Measurements from ENCODE around the gene GRIA4.
"Not testable (repeated sequence)": the region's sequence is repeated elsewhere in the genome, so short reads cannot be mapped to it uniquely, and the experiment has no call there.

Gene GRIA4

GRCh38 chr11:106001304-106002012, 391.6 kb downstream of the GRIA4 start:
- Histone ChIP-seq H3K4me1 (ENCODE audit: control insufficient read depth, insufficient read depth, low read length) (no peaks in the 10 kb centered on the region), H3K9me3 (ENCODE audit: control insufficient read depth, low read length) (no peaks in the 10 kb centered on the region), H3K4me3 (ENCODE audit: insufficient read depth, low read depth, low read length) (no peak overlapping the region), H3K27me3 (ENCODE audit: control insufficient read depth, insufficient read depth, low read length, poor library complexity, severe bottlenecking) (no peaks in the 10 kb centered on the region), H3K27ac (ENCODE audit: insufficient read depth, low read depth, low read length, poor library complexity, severe bottlenecking) (no peak overlapping the region), H3K36me3 (ENCODE audit: control insufficient read depth, insufficient read depth, low read length) (peaks cover 8% of the 10 kb centered on the region)
- WGBS, 2 experiments = 91 to 99% methylated on average over 4 of the region's 4 CpGs

- not testable (repeated sequence) for H3K4me3 ChIP-seq (ENCODE audit: insufficient read depth, low read depth, low read length); H3K27ac ChIP-seq (ENCODE audit: insufficient read depth, low read depth, low read length, poor library complexity, severe bottlenecking); H3K9me3 ChIP-seq (ENCODE audit: control insufficient read depth, low read length); H3K27me3 ChIP-seq (ENCODE audit: control insufficient read depth, insufficient read depth, low read length, poor library complexity, severe bottlenecking); H3K4me1 ChIP-seq (ENCODE audit: control insufficient read depth, insufficient read depth, low read length)
- 92 to 96% methylated on average over 3 to 4 of the region's 4 CpGs for WGBS, 2 experiments
- peaks cover 17% of the 10 kb centered on the region for H3K36me3 ChIP-seq (ENCODE audit: control insufficient read depth, insufficient read depth, low read length)
Observed at GRCh38 chr11:106003094-106003493, 393.2 kb downstream of the GRIA4 start.

GRCh38 chr11:106011481-106011880, 401.6 kb downstream of the GRIA4 start:
- peaks cover 34% of the 10 kb centered on the region for H3K36me3 ChIP-seq (ENCODE audit: control insufficient read depth, insufficient read depth, low read length)
- no peak overlapping the region for H3K27ac ChIP-seq (ENCODE audit: insufficient read depth, low read depth, low read length, poor library complexity, severe bottlenecking)
- no peak overlapping the region for H3K4me3 ChIP-seq (ENCODE audit: insufficient read depth, low read depth, low read length)
- H3K27me3 ChIP-seq (ENCODE audit: control insufficient read depth, insufficient read depth, low read length, poor library complexity, severe bottlenecking) = no peaks in the 10 kb centered on the region
- H3K9me3 ChIP-seq (ENCODE audit: control insufficient read depth, low read length) = no peaks in the 10 kb centered on the region
- H3K4me1 ChIP-seq (ENCODE audit: control insufficient read depth, insufficient read depth, low read length) = peaks cover 19% of the 10 kb centered on the region
- 88 to 94% methylated on average over 1 to 2 of the region's 2 CpGs for WGBS, 2 experiments

GRCh38 chr11:106012744-106013143, 402.9 kb downstream of the GRIA4 start:
- WGBS, 2 experiments = 91 to 92% methylated on average over 2 to 3 of the region's 3 CpGs
- H3K4me3 ChIP-seq (ENCODE audit: insufficient read depth, low read depth, low read length) = no peak overlapping the region

GRCh38 chr11:106014035-106014434, 404.2 kb downstream of the GRIA4 start:
- no peaks in the 10 kb centered on the region for H3K9me3 ChIP-seq (ENCODE audit: control insufficient read depth, low read length)
- no peak overlapping the region for H3K4me3 ChIP-seq (ENCODE audit: insufficient read depth, low read depth, low read length)
- H3K4me1 ChIP-seq (ENCODE audit: control insufficient read depth, insufficient read depth, low read length) = peaks cover 19% of the 10 kb centered on the region
- no peak overlapping the region for H3K27ac ChIP-seq (ENCODE audit: insufficient read depth, low read depth, low read length, poor library complexity, severe bottlenecking)
- peaks cover 17% of the 10 kb centered on the region for H3K36me3 ChIP-seq (ENCODE audit: control insufficient read depth, insufficient read depth, low read length)
- H3K27me3 ChIP-seq (ENCODE audit: control insufficient read depth, insufficient read depth, low read length, poor library complexity, severe bottlenecking) = no peaks in the 10 kb centered on the region
- WGBS, 2 experiments = 97 to 99% methylated on average over 2 of the region's 2 CpGs

More at GRCh38 chr11:106012744-106013143, 402.9 kb downstream of the GRIA4 start:
- H3K27me3 ChIP-seq (ENCODE audit: control insufficient read depth, insufficient read depth, low read length, poor library complexity, severe bottlenecking) = no peaks in the 10 kb centered on the region
- no peaks in the 10 kb centered on the region for H3K9me3 ChIP-seq (ENCODE audit: control insufficient read depth, low read length)
- peaks cover 25% of the 10 kb centered on the region for H3K36me3 ChIP-seq (ENCODE audit: control insufficient read depth, insufficient read depth, low read length)
- peaks cover 19% of the 10 kb centered on the region for H3K4me1 ChIP-seq (ENCODE audit: control insufficient read depth, insufficient read depth, low read length)
- peak overlapping the region; percentile 1 for H3K27ac ChIP-seq (ENCODE audit: insufficient read depth, low read depth, low read length, poor library complexity, severe bottlenecking)

GRCh38 chr11:106014620-106015019, 404.7 kb downstream of the GRIA4 start:
- no peak overlapping the region for H3K4me3 ChIP-seq (ENCODE audit: insufficient read depth, low read depth, low read length)
- no peaks in the 10 kb centered on the region for H3K9me3 ChIP-seq (ENCODE audit: control insufficient read depth, low read length)
- H3K36me3 ChIP-seq (ENCODE audit: control insufficient read depth, insufficient read depth, low read length) = peaks cover 12% of the 10 kb centered on the region
- H3K27ac ChIP-seq (ENCODE audit: insufficient read depth, low read depth, low read length, poor library complexity, severe bottlenecking) = no peak overlapping the region
- H3K27me3 ChIP-seq (ENCODE audit: control insufficient read depth, insufficient read depth, low read length, poor library complexity, severe bottlenecking) = no peaks in the 10 kb centered on the region
- WGBS, 2 experiments = 93 to 98% methylated on average over 1 to 2 of the region's 2 CpGs
- H3K4me1 ChIP-seq (ENCODE audit: control insufficient read depth, insufficient read depth, low read length) = peaks cover 19% of the 10 kb centered on the region

- H3K4me1 ChIP-seq (ENCODE audit: control insufficient read depth, insufficient read depth, low read length) = peaks cover 19% of the 10 kb centered on the region
- 89% methylated on average over 1 of the region's 2 CpGs; no CpG with 5 or more reads in 1 of the 2 experiments for WGBS, 2 experiments
Observed at GRCh38 chr11:106015066-106015465, 405.2 kb downstream of the GRIA4 start.

GRCh38 chr11:106017093-106017492, 407.2 kb downstream of the GRIA4 start:
- H3K27ac ChIP-seq (ENCODE audit: insufficient read depth, low read depth, low read length, poor library complexity, severe bottlenecking) = no peak overlapping the region
- H3K4me1 ChIP-seq (ENCODE audit: control insufficient read depth, insufficient read depth, low read length) = peaks cover 17% of the 10 kb centered on the region
- no peaks in the 10 kb centered on the region for H3K9me3 ChIP-seq (ENCODE audit: control insufficient read depth, low read length)
- H3K4me3 ChIP-seq (ENCODE audit: insufficient read depth, low read depth, low read length) = no peak overlapping the region
- H3K36me3 ChIP-seq (ENCODE audit: control insufficient read depth, insufficient read depth, low read length) = no peaks in the 10 kb centered on the region
- no peaks in the 10 kb centered on the region for H3K27me3 ChIP-seq (ENCODE audit: control insufficient read depth, insufficient read depth, low read length, poor library complexity, severe bottlenecking)
- 89 to 94% methylated on average over 2 of the region's 2 CpGs for WGBS, 2 experiments

More at GRCh38 chr11:106015066-106015465, 405.2 kb downstream of the GRIA4 start:
- Histone ChIP-seq H3K9me3 (ENCODE audit: control insufficient read depth, low read length) (no peaks in the 10 kb centered on the region), H3K4me3 (ENCODE audit: insufficient read depth, low read depth, low read length) (no peak overlapping the region), H3K27me3 (ENCODE audit: control insufficient read depth, insufficient read depth, low read length, poor library complexity, severe bottlenecking) (no peaks in the 10 kb centered on the region), H3K36me3 (ENCODE audit: control insufficient read depth, insufficient read depth, low read length) (peaks cover 8% of the 10 kb centered on the region), H3K27ac (ENCODE audit: insufficient read depth, low read depth, low read length, poor library complexity, severe bottlenecking) (no peak overlapping the region)

- Histone ChIP-seq H3K4me3 (ENCODE audit: insufficient read depth, low read depth, low read length) (peak overlapping the region; percentile 75), H3K36me3 (ENCODE audit: control insufficient read depth, insufficient read depth, low read length) (no peaks in the 10 kb centered on the region), H3K9me3 (ENCODE audit: control insufficient read depth, low read length) (no peaks in the 10 kb centered on the region), H3K27me3 (ENCODE audit: control insufficient read depth, insufficient read depth, low read length, poor library complexity, severe bottlenecking) (no peaks in the 10 kb centered on the region), H3K27ac (ENCODE audit: insufficient read depth, low read depth, low read length, poor library complexity, severe bottlenecking) (no peak overlapping the region), H3K4me1 (ENCODE audit: control insufficient read depth, insufficient read depth, low read length) (peaks cover 5% of the 10 kb centered on the region)
- WGBS, 2 experiments = 11 to 19% methylated on average over 15 to 18 of the region's 18 CpGs
Observed at GRCh38 chr11:106021181-106021966, 411.5 kb downstream of the GRIA4 start.

All from ectodermal cell (in vitro differentiated cells).